Heart right ventricle (tissue), 16 donors: ENCODE data around the gene MAP3K19. TPM values are rescaled to one million over a fixed set of nuclear protein-coding genes. Genes with fewer than 3 reads are reported as not detected.

Experiments
- ATAC-seq, 8 donors: fragments of 200-7000 bp; cut with Tn5 transposase; one replicate each; pipeline ENCODE4 v1.9.1; 2020; ENCODE audit warnings: mild to moderate bottlenecking in 8 of 8, moderate library complexity in 8 of 8, moderate number of reproducible peaks in 1 of 8
- DNase-seq, 2 donors: peaks; one replicate each; pipeline ENCODE4 v3.0.0-alpha.2; 2020
- H3K27ac ChIP-seq, 10 donors: fragments of 200-600 bp; sonication (generic) in 2 of 10; one replicate each; pipeline versions ENCODE4 v1.5.0 to v1.8.0; 2020 to 2022; ENCODE audit warnings: mild to moderate bottlenecking in 3 of 10
- H3K27me3 ChIP-seq, 7 donors: fragments of 200-600 bp; one replicate each; pipeline ENCODE4 v1.8.0; 2021 to 2022; ENCODE audit warnings: mild to moderate bottlenecking in 2 of 7
- H3K36me3 ChIP-seq, 9 donors: fragments of 200-600 bp; sonication (generic) in 1 of 9; one replicate each; pipeline versions ENCODE4 v1.5.0 to v1.8.0; 2020 to 2022; ENCODE audit warnings: mild to moderate bottlenecking in 2 of 9
- H3K4me1 ChIP-seq, 9 donors: fragments of 200-600 bp; sonication (generic) in 1 of 9; one replicate each; pipeline versions ENCODE4 v1.5.0 to v1.8.0; 2020 to 2022; ENCODE audit warnings: mild to moderate bottlenecking in 4 of 9
- H3K4me3 ChIP-seq, 10 donors: fragments of 200-600 bp; sonication (generic) in 2 of 10; one replicate each; pipeline versions ENCODE4 v1.5.0 to v1.8.0; 2020 to 2022; ENCODE audit warnings: mild to moderate bottlenecking in 7 of 10, moderate library complexity in 2 of 10
- H3K9me3 ChIP-seq, 11 donors: fragments of 200-600 bp in 10 of 11; sonication (generic) in 2 of 11; one replicate each; pipeline versions ENCODE4 v1.5.0 to v1.8.0; 2013 to 2022; ENCODE audit warnings: mild to moderate bottlenecking in 2 of 11, control low read depth in 1 of 11, moderate library complexity in 1 of 11
- WGBS, 2 donors: extraction: QIAGEN DNeasy Blood & Tissue Kit; methylation state at CpG; one replicate each; pipeline ENCODE4 v1.1.7; 2013; ENCODE audit warnings: inconsistent platforms in 1 of 2; 5-methylcytosine and 5-hydroxymethylcytosine counted together
- intact Hi-C, 10 donors: fragments of 100-400 bp; cut with DNase I; formaldehyde crosslinking; loops; one replicate each; pipeline versions ENCODE4 v1.11.1 to v1.14.2; 2022
- polyA plus RNA-seq, 2 donors: library from polyadenylated mRNA; stranded (reverse); fragments of 200-250 nt; gene quantifications; one replicate each; pipeline ENCODE4 v1.2.3, GENCODE V29; 2013
- total RNA-seq, 10 donors: library from RNA; stranded (reverse); fragmentation: NEBNext Ultra II Directional in 3 of 10; extraction: Animal tissue kit (Norgen Biotek cat#: 25700) in 3 of 10; gene quantifications; one replicate each; pipeline versions ENCODE4 v1.2.1 to v1.2.4, GENCODE V29; 2021 to 2023
- TF ChIP-seq, protein P1 (sequence below), 9 donors: fragments of 200-600 bp; sonication (generic) in 2 of 9; IDR thresholded peaks; one replicate each; pipeline versions ENCODE4 v1.5.0 to v1.8.0; 2021 to 2022; ENCODE audit warnings: antibody characterized with exemption in 9 of 9, mild to moderate bottlenecking in 5 of 9, moderate library complexity in 1 of 9
- donor health status: Arrhythmogenic right ventricular cardiomyopathy.
- donor health status: ischemic (EF 13 %, LVEDD 7.1; RV severe dilation, severe dysfunction).
- donor health status: healthy with polysubstance abuse.
- donor health status: DM: no; HTN: yes; CAD: no.
- donor health status: DM: no; HTN: no; CAD: no.
- donor health status: ischemic (EF 25% LVEDD 6.9; RV normal size, moderate dysfunction).
- donor health status: ischemic (EF 25% LVEDD 5.7; RV mildly dilated, moderate dysfunction).
- donor health status: healthy.
- donor health status: DM: yes; HTN: yes; CAD: no.
- donor health status: Ischemic cardiomyopathy.
- donor health status: ischemic (EF 35%, LVEDD 5.7; RV mildly dilated, moderate dysfunction).
- donor health status: nonischemic (EF 11% LVEDD 7.7; RV severe dilation, severe dysfunction).
- donor health status: DM: yes; HTN: yes; CAD: no.
- donor health status: PGD.
- donor health status: ischemic (EF 29% LVEDD 5.4; RV normal size, mild dysfunction).
- donor health status: nonischemic (EF 23%, LVEDD 6.1; RV moderate dilation, normal function).

MAP3K19 gene
- total and polyA plus RNA-seq, 12 donors, result not detected

DNA sequence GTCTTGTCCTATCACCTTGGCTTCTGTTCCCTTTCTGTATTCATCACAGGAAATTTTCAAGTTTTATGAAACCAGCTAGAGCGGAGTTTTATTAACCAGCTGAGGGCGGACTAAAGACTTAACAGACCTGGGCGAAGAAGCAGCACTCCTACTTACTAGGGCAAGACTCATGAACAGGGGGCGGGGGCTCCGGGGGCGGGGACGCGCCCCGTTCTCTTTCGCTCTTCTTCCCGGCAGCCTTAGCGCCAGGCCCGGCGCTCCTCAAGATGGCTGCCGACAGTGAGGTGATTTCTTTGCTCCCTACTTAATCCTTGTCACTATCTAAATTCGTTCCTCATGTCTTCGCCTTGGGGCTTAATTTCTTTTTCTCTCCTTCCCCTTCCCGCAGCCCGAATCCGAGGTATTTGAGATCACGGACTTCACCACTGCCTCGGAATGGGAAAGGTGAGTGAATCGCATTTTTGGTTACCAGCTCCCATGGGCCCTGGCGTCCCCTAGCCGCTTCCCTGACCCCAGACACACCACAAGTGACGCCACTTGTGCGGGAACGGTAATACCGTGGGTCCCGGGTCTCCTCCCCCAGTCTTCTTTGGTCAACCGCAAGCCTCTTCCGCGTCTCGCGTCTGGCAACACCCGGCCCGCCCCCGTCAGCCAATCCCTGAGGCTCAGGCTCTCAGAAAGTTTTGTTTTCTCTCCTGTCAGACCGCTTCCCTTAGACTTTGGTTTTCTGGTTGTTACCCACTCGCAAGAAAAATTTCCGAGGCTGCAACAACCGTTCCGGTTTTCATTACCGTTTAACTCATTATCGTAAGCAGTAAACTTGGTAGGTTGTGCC lies 5.0 kb upstream of the MAP3K19 start, which contains the start of gene RAB3GAP1:
Gene RAB3GAP1, plus strand, starts transcription at position 251 of the 835 bp plus-strand sequence. Its CDS starts 16 bp downstream, at position 267.
- peak; percentile 70 to 78 for DNase-seq
- no peaks in the 10 kb centered on the region for H3K27me3 ChIP-seq
- H3K4me3 ChIP-seq, result peak within 1 kb of the TSS; percentile 50 to 92 (median 82)
- no peaks in the 10 kb centered on the region for H3K9me3 ChIP-seq
- H3K4me1 ChIP-seq, result peaks cover 3 to 49% (median 33%) of the 10 kb centered on the region in 9 donors
- H3K27ac ChIP-seq, result peak within 1 kb of the TSS; percentile 80 to 97 (median 93)
- peak; percentile 93 to 96 (median 94) for ATAC-seq
- TF ChIP-seq, protein P1, sequence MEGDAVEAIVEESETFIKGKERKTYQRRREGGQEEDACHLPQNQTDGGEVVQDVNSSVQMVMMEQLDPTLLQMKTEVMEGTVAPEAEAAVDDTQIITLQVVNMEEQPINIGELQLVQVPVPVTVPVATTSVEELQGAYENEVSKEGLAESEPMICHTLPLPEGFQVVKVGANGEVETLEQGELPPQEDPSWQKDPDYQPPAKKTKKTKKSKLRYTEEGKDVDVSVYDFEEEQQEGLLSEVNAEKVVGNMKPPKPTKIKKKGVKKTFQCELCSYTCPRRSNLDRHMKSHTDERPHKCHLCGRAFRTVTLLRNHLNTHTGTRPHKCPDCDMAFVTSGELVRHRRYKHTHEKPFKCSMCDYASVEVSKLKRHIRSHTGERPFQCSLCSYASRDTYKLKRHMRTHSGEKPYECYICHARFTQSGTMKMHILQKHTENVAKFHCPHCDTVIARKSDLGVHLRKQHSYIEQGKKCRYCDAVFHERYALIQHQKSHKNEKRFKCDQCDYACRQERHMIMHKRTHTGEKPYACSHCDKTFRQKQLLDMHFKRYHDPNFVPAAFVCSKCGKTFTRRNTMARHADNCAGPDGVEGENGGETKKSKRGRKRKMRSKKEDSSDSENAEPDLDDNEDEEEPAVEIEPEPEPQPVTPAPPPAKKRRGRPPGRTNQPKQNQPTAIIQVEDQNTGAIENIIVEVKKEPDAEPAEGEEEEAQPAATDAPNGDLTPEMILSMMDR (IDR thresholded peaks at IDR 0.05), result no peak
- peaks cover 0 to 5% (median 0%) of the 10 kb centered on the region in 9 donors for H3K36me3 ChIP-seq
- WGBS, 2 donors, result 0 to 1% methylated on average over 45 of the region's 45 CpGs
- intact Hi-C loops, result loop anchor here in 1 of 10 donors (10.0 kb wide), 1 partner anchor 63 kb away; no protein-coding TSS in a partner anchor

DNA sequence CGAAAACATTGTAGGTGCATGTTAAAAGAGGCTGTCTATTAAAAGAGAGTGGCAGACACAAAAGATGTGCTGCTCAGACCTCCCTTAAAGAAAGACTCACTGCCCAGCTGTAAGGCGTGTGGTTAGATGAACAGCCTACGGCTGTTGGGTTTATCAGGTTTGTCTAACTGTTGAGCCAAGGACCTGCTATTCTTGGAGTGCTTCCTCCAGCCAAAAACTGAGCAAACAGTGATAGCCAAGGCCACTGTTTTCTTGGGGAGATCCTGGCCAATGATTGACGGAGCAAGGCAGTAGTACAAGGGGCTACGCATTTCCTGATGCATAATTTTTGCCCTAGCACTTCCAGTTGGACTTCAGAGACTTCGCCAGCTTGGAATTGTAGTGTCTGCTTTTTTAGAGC lies 3.4 kb upstream of the MAP3K19 start:
- intact Hi-C loops, result loop anchor here in 1 of 10 donors (10.0 kb wide), 1 partner anchor 64 kb away; no protein-coding TSS in a partner anchor
- ATAC-seq (peak in 6 of 8 donors; percentile 20 to 79 (median 35)), DNase-seq (peak in 1 of 2 donors; percentile 21)
- Histone ChIP-seq H3K27ac (peak overlapping the region in 7 of 10 donors; percentile 3 to 49 (median 18)), H3K4me1 (peaks cover 3 to 37% (median 33%) of the 10 kb centered on the region in 9 donors), H3K36me3 (no peaks in the 10 kb centered on the region), H3K9me3 (no peaks in the 10 kb centered on the region), H3K4me3 (no peak overlapping the region), H3K27me3 (no peaks in the 10 kb centered on the region)
- TF ChIP-seq, protein P1 (IDR thresholded peaks at IDR 0.05), result no peak
- WGBS, 2 donors, result 42 to 57% methylated on average over 6 of the region's 6 CpGs

DNA sequence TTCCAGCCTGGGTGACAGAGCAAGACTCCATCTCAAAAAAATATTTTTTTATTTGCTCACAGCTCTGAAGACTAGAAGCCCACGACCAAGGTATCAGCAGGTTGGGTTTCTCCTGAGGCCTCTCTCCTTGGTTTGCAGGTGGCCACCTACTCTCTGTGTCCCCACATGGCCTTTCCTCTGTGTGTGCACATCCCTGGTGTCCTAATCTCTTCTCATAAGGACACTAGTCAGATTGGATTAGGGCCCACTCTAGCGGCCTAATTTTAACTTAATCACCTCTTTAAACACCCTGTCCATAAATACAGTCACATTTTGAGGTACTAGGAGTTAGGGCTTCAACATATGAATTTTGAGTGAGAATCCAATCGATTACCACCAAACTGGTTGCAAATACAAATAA lies 2.9 kb upstream of the MAP3K19 start:
- intact Hi-C loops, result loop anchor here in 1 of 10 donors (10.0 kb wide), 1 partner anchor 65 kb away; no protein-coding TSS in a partner anchor
- peak overlapping the region in 5 of 10 donors; percentile 3 to 49 (median 18) for H3K27ac ChIP-seq
- no peaks in the 10 kb centered on the region for H3K36me3 ChIP-seq
- H3K9me3 ChIP-seq, result no peaks in the 10 kb centered on the region
- no peaks in the 10 kb centered on the region for H3K27me3 ChIP-seq
- TF ChIP-seq, protein P1 (IDR thresholded peaks at IDR 0.05), result no peak
- peaks cover 3 to 33% (median 28%) of the 10 kb centered on the region in 9 donors for H3K4me1 ChIP-seq
- ATAC-seq (no peak), DNase-seq (no peak)
- no peak overlapping the region for H3K4me3 ChIP-seq
- WGBS, 2 donors, result 52 to 57% methylated on average over 3 of the region's 3 CpGs

DNA sequence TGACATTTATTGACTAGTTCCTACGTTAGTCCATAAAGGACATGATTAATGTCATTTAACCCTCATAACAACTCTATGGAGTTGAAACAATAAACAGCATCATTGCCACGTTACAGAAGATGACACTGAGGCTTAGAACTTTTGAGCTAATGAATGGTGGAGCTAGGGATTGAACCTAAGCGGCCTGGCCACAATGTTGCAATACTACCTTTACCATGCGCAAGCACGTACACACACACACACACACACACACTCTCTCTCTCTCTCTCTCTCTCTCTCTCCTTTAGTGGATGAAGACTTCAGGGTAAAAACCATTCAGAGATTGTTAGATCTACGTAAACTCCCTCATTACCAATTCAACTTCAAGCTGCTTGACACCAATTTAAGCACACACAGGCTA lies 875 bp upstream of the MAP3K19 start:
- Histone ChIP-seq H3K9me3 (no peaks in the 10 kb centered on the region), H3K4me3 (no peak overlapping the region), H3K36me3 (no peaks in the 10 kb centered on the region), H3K4me1 (peaks cover 0 to 13% (median 8%) of the 10 kb centered on the region in 9 donors), H3K27me3 (peaks cover 0 to 5% (median 0%) of the 10 kb centered on the region in 7 donors), H3K27ac (no peak overlapping the region)
- TF ChIP-seq, protein P1 (IDR thresholded peaks at IDR 0.05), result no peak
- 89 to 90% methylated on average over 6 of the region's 6 CpGs for WGBS, 2 donors
- intact Hi-C loops, result no loop called here
- ATAC-seq (no peak), DNase-seq (no peak)
